ENCODE data around the gene CADM4.

Gene CADM4

DNA sequence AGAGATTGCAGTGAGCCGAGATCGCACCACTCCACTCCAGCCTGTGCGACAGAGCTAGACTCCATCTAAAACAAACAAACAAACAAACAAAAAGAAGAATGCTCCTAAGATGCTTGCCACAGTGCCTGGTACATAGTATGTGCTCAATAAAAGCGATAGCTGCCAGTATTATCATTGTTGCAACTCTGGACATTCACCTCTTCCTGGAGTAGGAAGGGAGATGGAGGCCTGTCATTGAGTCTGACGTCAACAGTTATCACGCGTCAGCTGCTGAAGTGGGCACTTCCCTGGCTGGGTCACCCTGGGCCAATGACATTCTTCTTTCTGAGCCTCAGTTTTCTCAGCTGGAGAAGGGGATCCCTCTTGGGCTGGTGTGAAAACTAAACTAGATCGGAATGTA lies 34.5 kb upstream of the CADM4 start:
- no peak overlapping the region for H3K4me3 ChIP-seq (ENCODE audit: low read depth, low read length)
- in situ Hi-C loops (cut with HindIII; ENCODE audit: low sequenced_read_pairs): no loop called here
- no peak for DNase-seq (ENCODE audit: low read depth, low spot score)
- TF ChIP-seq CTCF (IDR thresholded peaks at IDR 0.05; ENCODE audit: low read depth, low read length): no peak

GRCh38 chr19:43673637-43674036 lies 34.0 kb upstream of the CADM4 start:
- no peak for TF ChIP-seq CTCF (IDR thresholded peaks at IDR 0.05; ENCODE audit: low read depth, low read length)
- no peak overlapping the region for H3K4me3 ChIP-seq (ENCODE audit: low read depth, low read length)
- in situ Hi-C loops (cut with HindIII; ENCODE audit: low sequenced_read_pairs): no loop called here
- no peak for DNase-seq (ENCODE audit: low read depth, low spot score)

DNA sequence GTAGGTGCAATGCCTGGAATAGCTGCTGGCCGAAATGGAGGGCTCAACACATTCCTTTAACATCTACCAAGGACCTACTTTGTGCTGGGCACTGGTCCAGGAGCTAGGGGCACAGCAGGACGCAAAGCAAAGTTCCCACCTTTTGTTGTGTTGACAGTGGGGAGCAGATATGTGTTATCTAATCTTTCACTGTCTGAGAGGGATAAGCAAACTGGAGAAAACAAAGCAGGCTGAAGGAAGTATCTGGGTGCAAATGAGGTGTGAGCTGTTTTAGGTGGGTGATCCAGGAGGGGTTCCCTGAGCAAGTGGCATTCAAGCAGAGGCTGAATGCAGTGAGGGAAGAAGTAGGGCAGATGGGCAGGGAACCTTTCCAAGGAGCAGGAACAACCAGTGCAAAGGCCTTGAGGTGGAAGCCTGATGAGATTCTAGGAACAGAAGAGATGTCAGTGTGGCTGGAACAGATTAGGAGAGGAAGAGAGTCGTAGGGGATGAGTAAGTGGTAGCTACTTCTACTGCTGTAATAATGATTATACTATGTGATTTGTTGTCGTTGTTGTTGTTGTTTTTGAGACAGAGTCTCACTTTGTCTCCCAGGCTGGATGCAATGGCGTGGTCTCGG lies 32.5 kb upstream of the CADM4 start:
- in situ Hi-C loops (cut with HindIII; ENCODE audit: low sequenced_read_pairs): no loop called here
- no peak for DNase-seq (ENCODE audit: low read depth, low spot score)
- no peak overlapping the region for H3K4me3 ChIP-seq (ENCODE audit: low read depth, low read length)
- TF ChIP-seq CTCF (IDR thresholded peaks at IDR 0.05; ENCODE audit: low read depth, low read length): no peak

DNA sequence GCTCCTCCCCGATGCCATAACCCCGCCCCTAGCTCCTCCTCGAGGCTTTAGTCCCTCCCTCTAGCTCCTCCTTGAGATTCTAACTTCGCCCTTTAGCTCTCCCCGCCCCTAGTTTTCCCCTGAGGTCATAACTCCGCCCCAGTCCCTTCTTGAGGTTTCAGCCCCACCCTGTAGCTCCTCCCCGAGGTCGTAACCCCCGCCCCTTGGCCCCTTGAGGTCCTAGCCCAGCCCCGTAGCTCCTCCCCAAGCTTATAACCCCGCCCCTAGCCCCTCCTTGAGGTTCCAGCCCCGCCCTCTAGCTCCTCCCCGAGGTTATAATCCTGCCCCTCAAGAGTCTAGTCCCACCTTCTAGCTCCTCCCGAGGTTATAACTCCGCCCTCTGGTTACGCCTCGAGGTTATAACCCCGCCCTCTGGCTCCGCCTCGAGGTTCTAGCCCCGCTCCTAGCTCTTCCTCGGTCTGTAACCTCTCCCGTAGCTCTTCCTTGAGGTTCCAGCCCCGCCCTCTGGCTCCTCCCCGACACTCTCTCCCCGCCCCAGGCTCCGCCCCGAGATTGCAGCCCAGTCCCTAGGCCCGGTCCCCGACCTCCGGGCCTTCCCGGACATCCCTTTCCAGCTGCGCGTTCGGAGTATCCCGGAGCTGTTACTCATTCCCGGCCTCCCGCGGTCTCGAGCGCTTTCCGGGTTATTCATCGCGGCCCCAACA lies 28.9 kb upstream of the CADM4 start:
- in situ Hi-C loops (cut with HindIII; ENCODE audit: low sequenced_read_pairs): no loop called here
- peak overlapping the region; percentile 91 for H3K4me3 ChIP-seq (ENCODE audit: low read depth, low read length)

GRCh38 chr19:43667876-43668405 lies 28.3 kb upstream of the CADM4 start:
- peak overlapping the region; percentile 91 for H3K4me3 ChIP-seq (ENCODE audit: low read depth, low read length)
- DNase-seq (ENCODE audit: low read depth, low spot score): no peak
- in situ Hi-C loops (cut with HindIII; ENCODE audit: low sequenced_read_pairs): no loop called here
- no peak for TF ChIP-seq CTCF (IDR thresholded peaks at IDR 0.05; ENCODE audit: low read depth, low read length)

More for the DNA sequence above, 28.9 kb upstream of the CADM4 start:
- no peak for TF ChIP-seq CTCF (IDR thresholded peaks at IDR 0.05; ENCODE audit: low read depth, low read length)
- DNase-seq (ENCODE audit: low read depth, low spot score): peak; percentile 100

DNA sequence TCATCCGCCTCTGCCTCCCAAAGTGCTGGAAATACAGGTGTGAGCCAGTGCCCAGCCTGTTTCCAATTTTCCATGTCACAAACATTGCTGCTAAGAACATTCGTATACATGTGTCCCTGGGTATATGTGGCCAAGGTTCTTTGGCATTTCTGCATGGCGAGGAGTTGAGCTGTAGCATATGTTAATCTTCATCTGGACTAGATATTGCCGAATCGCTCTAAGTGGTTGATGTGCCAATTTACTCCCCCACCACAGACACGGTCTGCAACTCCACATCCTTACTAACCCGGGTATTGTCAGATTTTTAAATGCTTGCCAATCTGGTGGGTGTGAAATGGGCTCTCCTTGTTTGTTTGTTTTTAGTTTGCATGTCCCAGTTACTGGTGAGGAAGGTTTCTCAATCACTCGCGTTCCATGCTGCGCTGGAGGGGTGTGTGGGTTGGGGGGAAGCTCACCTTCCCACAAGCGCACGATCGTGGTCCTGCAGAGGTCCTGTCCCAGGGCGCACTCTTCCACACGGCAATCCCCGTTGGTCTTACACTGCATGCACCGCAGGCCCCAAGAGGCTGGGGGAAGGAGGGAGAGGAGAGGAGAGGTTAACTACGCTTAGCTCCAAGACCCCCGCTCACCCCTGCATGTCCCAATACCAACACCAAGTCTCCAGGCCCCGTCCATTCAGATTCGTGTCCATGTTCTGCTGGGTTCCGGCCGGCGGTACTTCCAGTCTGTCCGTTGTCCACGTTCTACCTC lies 27.7 kb upstream of the CADM4 start:
- H3K4me3 ChIP-seq (ENCODE audit: low read depth, low read length): peak overlapping the region; percentile 91
- no peak for TF ChIP-seq CTCF (IDR thresholded peaks at IDR 0.05; ENCODE audit: low read depth, low read length)
- DNase-seq (ENCODE audit: low read depth, low spot score): no peak

More for the DNA sequence above, 27.7 kb upstream of the CADM4 start:
- in situ Hi-C loops (cut with HindIII; ENCODE audit: low sequenced_read_pairs): no loop called here

Data from astrocyte of the spinal cord (primary cell).